Retinal pigment epithelial cell (primary cell): ENCODE results near the gene KIF7.

Experiments used
- DNase-seq: peaks from one replicate; pipeline ENCODE4 v3.0.0-alpha.2; 2010; ENCODE audit warnings: low read depth
- H3K4me3 ChIP-seq: 2 replicates; pipeline ENCODE4 v1.5.1; 2011; ENCODE audit warnings: mild to moderate bottlenecking, low read length, control low read depth, moderate library complexity
- CTCF ChIP-seq: conservative IDR thresholded peaks from 2 replicates; pipeline ENCODE4 v1.5.1; 2011; ENCODE audit warnings: low read depth, low read length, control low read depth, inconsistent platforms

Gene KIF7

GRCh38 chr15:89677381-89677780 lies 22.1 kb upstream of the KIF7 start:
- no peak for TF ChIP-seq CTCF
- H3K4me3 ChIP-seq: no peak overlapping the region
- no peak for DNase-seq

GRCh38 chr15:89675606-89676005 lies 20.3 kb upstream of the KIF7 start:
- no peak for DNase-seq
- no peak for TF ChIP-seq CTCF
- H3K4me3 ChIP-seq: no peak overlapping the region

GRCh38 chr15:89674526-89674925 lies 19.3 kb upstream of the KIF7 start:
- H3K4me3 ChIP-seq: no peak overlapping the region
- TF ChIP-seq CTCF: no peak

GRCh38 chr15:89673165-89673512 lies 17.9 kb upstream of the KIF7 start:
- no peak for DNase-seq
- H3K4me3 ChIP-seq: no peak overlapping the region
- TF ChIP-seq CTCF: peak; percentile 63

More at GRCh38 chr15:89674526-89674925, 19.3 kb upstream of the KIF7 start:
- no peak for DNase-seq

- H3K4me3 ChIP-seq: no peak overlapping the region
- no peak for TF ChIP-seq CTCF
- DNase-seq: no peak
Observed at GRCh38 chr15:89672221-89673164, 17.2 kb upstream of the KIF7 start.

- no peak for DNase-seq
- no peak for TF ChIP-seq CTCF
- no peak overlapping the region for H3K4me3 ChIP-seq
Observed at GRCh38 chr15:89671687-89672086, 16.4 kb upstream of the KIF7 start.

GRCh38 chr15:89670971-89671560 lies 15.8 kb upstream of the KIF7 start:
- DNase-seq: no peak
- H3K4me3 ChIP-seq: no peak overlapping the region
- TF ChIP-seq CTCF: no peak
